IMR-90 (cell line): ENCODE results near the gene PALLD. TPM values are rescaled to one million over a fixed set of nuclear protein-coding genes. Genes with fewer than 3 reads are reported as not detected.

Experiments used
- ATAC-seq: fragments of 200-7000 bp; cut with Tn5 transposase; 2 replicates; pipeline ENCODE4 v1.9.1; 2020; ENCODE audit warnings: low read depth, mild to moderate bottlenecking, moderate library complexity
- BruUV-seq: library from RNA; stranded (reverse); fragments of 400-500 nt; replicated peaks from 2 replicates; lab custom pipeline; 2021; lab: Mats Ljungman, UMichigan
- CTCF ChIA-PET: fragments of 300-600 bp; formaldehyde crosslinking; extraction: SDS; loops from one replicate; lab custom pipeline; 2021; ENCODE audit warnings: antibody characterized with exemption; lab: Yijun Ruan, JAX
- POLR2A ChIA-PET: fragments of 300-600 bp; sonication (Branson Sonifier 250); formaldehyde crosslinking; loops from one replicate; lab custom pipeline; 2022; ENCODE audit warnings: antibody characterized with exemption; ENCODE audit not compliant: unreplicated experiment; lab: Charles Lee
- DNase-seq: peaks from one replicate; pipeline ENCODE4 v3.0.0; 2013
- H2AFZ ChIP-seq: replicated peaks from 2 replicates; pipeline ENCODE3; 2013; ENCODE audit warnings: low read length, mild to moderate bottlenecking; ENCODE audit not compliant: poor library complexity
- H2AK5ac ChIP-seq: 2 replicates; pipeline ENCODE4 v1.6.1; 2013; ENCODE audit warnings: low read depth, low read length, inconsistent platforms
- H2AK9ac ChIP-seq: replicated peaks from 2 replicates; pipeline ENCODE3; 2013; ENCODE audit warnings: mild to moderate bottlenecking, low read depth, low read length, moderate library complexity; ENCODE audit not compliant: poor library complexity
- H2BK120ac ChIP-seq: 2 replicates; pipeline ENCODE4 v1.6.1; 2013; ENCODE audit warnings: low read depth, low read length, inconsistent platforms
- H2BK15ac ChIP-seq: 3 replicates; pipeline ENCODE4 v1.6.1; 2013; ENCODE audit warnings: low read depth, low read length, inconsistent platforms
- H2BK20ac ChIP-seq: 2 replicates; pipeline ENCODE4 v1.6.1; 2013; ENCODE audit warnings: low read depth, mild to moderate bottlenecking, inconsistent platforms, low read length, moderate library complexity
- H2BK5ac ChIP-seq: 2 replicates; pipeline ENCODE4 v1.6.1; 2013; ENCODE audit warnings: mild to moderate bottlenecking, low read depth, low read length, inconsistent platforms; ENCODE audit not compliant: poor library complexity, severe bottlenecking
- H3K14ac ChIP-seq: replicated peaks from 2 replicates; pipeline ENCODE4 v1.6.1; 2013; ENCODE audit warnings: low read depth, low read length, inconsistent platforms
- H3K18ac ChIP-seq: 2 replicates; pipeline ENCODE4 v1.6.1; 2013; ENCODE audit warnings: low read depth, low read length, control low read depth
- H3K23ac ChIP-seq: 2 replicates; pipeline ENCODE4 v1.6.1; 2013; ENCODE audit warnings: low read depth, low read length, inconsistent platforms
- H3K27ac ChIP-seq: 2 replicates; pipeline ENCODE4 v1.5.1; 2013; ENCODE audit warnings: mild to moderate bottlenecking, control low read depth, low read length; ENCODE audit not compliant: insufficient read depth
- H3K27me3 ChIP-seq: 2 replicates; pipeline ENCODE4 v1.6.1; 2013; ENCODE audit warnings: low read length; ENCODE audit not compliant: control insufficient read depth, insufficient read depth
- H3K36me3 ChIP-seq: 2 replicates; pipeline ENCODE4 v1.6.1; 2013; ENCODE audit warnings: low read length, mixed read lengths; ENCODE audit not compliant: control insufficient read depth, insufficient read depth
- H3K4ac ChIP-seq: 2 replicates; pipeline ENCODE4 v1.6.1; 2013; ENCODE audit warnings: low read depth, low read length, inconsistent platforms
- H3K4me1 ChIP-seq: 2 replicates; pipeline ENCODE4 v1.6.1; 2013; ENCODE audit warnings: low read length, mixed read lengths; ENCODE audit not compliant: control insufficient read depth, insufficient read depth
- H3K4me2 ChIP-seq: 2 replicates; pipeline ENCODE4 v1.6.1; 2013; ENCODE audit warnings: low read depth, mild to moderate bottlenecking, control low read depth, low read length, moderate library complexity
- H3K4me3 ChIP-seq: 2 replicates; pipeline ENCODE4 v1.5.1; 2013; ENCODE audit warnings: low read depth, mild to moderate bottlenecking, control low read depth, low read length, moderate library complexity; ENCODE audit not compliant: insufficient read depth
- H3K56ac ChIP-seq: 2 replicates; pipeline ENCODE4 v1.6.1; 2013; ENCODE audit warnings: low read length, inconsistent platforms; ENCODE audit not compliant: insufficient read depth; ENCODE audit errors: extremely low read depth
- H3K79me1 ChIP-seq, 2 experiments: 2 replicates each; pipeline ENCODE4 v1.6.1; 2013; ENCODE audit warnings: low read length in 2 of 2, inconsistent platforms in 1 of 2, low read depth in 1 of 2
- H3K9ac ChIP-seq: 2 replicates; pipeline ENCODE4 v1.6.1; 2013; ENCODE audit warnings: low read depth, low read length, control low read depth
- H3K9me1 ChIP-seq: 2 replicates; pipeline ENCODE4 v1.6.1; 2013; ENCODE audit warnings: low read length, inconsistent platforms; ENCODE audit not compliant: insufficient read depth
- H3K9me3 ChIP-seq: 2 replicates; pipeline ENCODE4 v1.6.1; 2013; ENCODE audit warnings: low read length; ENCODE audit not compliant: control insufficient read depth, insufficient read depth
- H4K20me1 ChIP-seq: 2 replicates; pipeline ENCODE4 v1.6.1; 2013; ENCODE audit warnings: low read length, inconsistent platforms; ENCODE audit not compliant: insufficient read depth
- H4K5ac ChIP-seq: 2 replicates; pipeline ENCODE4 v1.6.1; 2013; ENCODE audit warnings: mild to moderate bottlenecking, low read depth, low read length, control low read depth
- H4K8ac ChIP-seq, 2 experiments: 2 replicates each; pipeline ENCODE4 v1.6.1; 2013; ENCODE audit warnings: low read depth in 2 of 2, low read length in 2 of 2, control low read depth in 1 of 2, inconsistent platforms in 1 of 2
- H4K91ac ChIP-seq: 2 replicates; pipeline ENCODE4 v1.6.1; 2013; ENCODE audit warnings: low read depth, low read length, inconsistent platforms; ENCODE audit not compliant: insufficient read depth
- BHLHE40 ChIP-seq: fragments of 150-350 bp; IDR thresholded peaks from 2 replicates; pipeline ENCODE4 v1.6.1; 2016; ENCODE audit warnings: mild to moderate bottlenecking, low read depth, low read length
- CEBPB ChIP-seq: IDR thresholded peaks from 2 replicates; pipeline ENCODE4 v1.6.1; 2012; ENCODE audit warnings: low read depth, low read length, improper control_type of control experiment
- CHD1 ChIP-seq: IDR thresholded peaks from 2 replicates; pipeline ENCODE4 v1.6.1; 2012; ENCODE audit warnings: low read depth, low read length, improper control_type of control experiment
- CTCF ChIP-seq: conservative IDR thresholded peaks from 2 replicates; pipeline ENCODE4 v1.5.1; 2012; ENCODE audit warnings: mild to moderate bottlenecking, low read depth, low read length, improper control_type of control experiment
- ELK1 ChIP-seq: fragments of 150-350 bp; IDR thresholded peaks from 2 replicates; pipeline ENCODE4 v1.6.1; 2016; ENCODE audit warnings: low read depth, mild to moderate bottlenecking, low read length, moderate library complexity, borderline replicate concordance
- FOS ChIP-seq: fragments of 150-350 bp; IDR thresholded peaks from 2 replicates; pipeline ENCODE4 v1.6.1; 2016; ENCODE audit warnings: low read depth, low read length
- MAFK ChIP-seq: IDR thresholded peaks from 2 replicates; pipeline ENCODE4 v1.6.1; 2012; ENCODE audit warnings: low read depth, low read length, improper control_type of control experiment
- MAZ ChIP-seq: IDR thresholded peaks from 2 replicates; pipeline ENCODE4 v1.6.1; 2012; ENCODE audit warnings: low read depth, mild to moderate bottlenecking, low read length, improper control_type of control experiment, moderate library complexity, borderline replicate concordance
- MXI1 ChIP-seq: IDR thresholded peaks from 2 replicates; pipeline ENCODE4 v1.6.1; 2012; ENCODE audit warnings: low read depth, mild to moderate bottlenecking, low read length, moderate library complexity, borderline replicate concordance
- NFE2L2 ChIP-seq: fragments of 150-350 bp; IDR thresholded peaks from 2 replicates; pipeline ENCODE4 v1.6.1; 2016; ENCODE audit warnings: low read depth, mild to moderate bottlenecking, low read length
- POLR2A ChIP-seq: IDR thresholded peaks from 2 replicates; pipeline ENCODE4 v1.6.1; 2012; ENCODE audit warnings: mild to moderate bottlenecking, low read depth, low read length
- RAD21 ChIP-seq: IDR thresholded peaks from 2 replicates; pipeline ENCODE4 v1.6.1; 2012; ENCODE audit warnings: low read length, improper control_type of control experiment
- RCOR1 ChIP-seq: IDR thresholded peaks from 2 replicates; pipeline ENCODE4 v1.6.1; 2012; ENCODE audit warnings: mild to moderate bottlenecking, low read length, improper control_type of control experiment; ENCODE audit not compliant: insufficient replicate concordance
- RFX5 ChIP-seq: IDR thresholded peaks from 2 replicates; pipeline ENCODE4 v1.8.0; 2012; ENCODE audit warnings: low read depth, mild to moderate bottlenecking, low read length, moderate library complexity
- SMC3 ChIP-seq: fragments of 150-350 bp; IDR thresholded peaks from 2 replicates; pipeline ENCODE4 v1.6.1; 2016; ENCODE audit warnings: low read depth, mild to moderate bottlenecking, antibody characterized with exemption, low read length, moderate library complexity
- USF2 ChIP-seq: fragments of 150-350 bp; IDR thresholded peaks from 2 replicates; pipeline ENCODE4 v1.6.1; 2017; ENCODE audit warnings: mild to moderate bottlenecking, antibody characterized with exemption, low read length, low read depth
- WGBS, 2 experiments: methylation state at CpG; one replicate each; pipeline versions ENCODE4 v1.1.5 to v1.1.7; 2013; ENCODE audit warnings: missing lambda C conversion rate in 2 of 2; ENCODE audit not compliant: insufficient read length in 1 of 2; ENCODE audit errors: extremely low coverage in 2 of 2; 5-methylcytosine and 5-hydroxymethylcytosine counted together
- dilution Hi-C: fragments of 300-500 bp; cut with HindIII; formaldehyde crosslinking; loops from one replicate; pipeline ENCODE4 v1.14.3; 2018; ENCODE audit warnings: low sequenced_read_pairs; ENCODE audit not compliant: unreplicated experiment
- in situ Hi-C: fragments of 300-500 bp; cut with MboI; formaldehyde crosslinking; loops from 3 replicates; pipeline ENCODE4 v1.14.3; 2019; ENCODE audit warnings: low sequenced_read_pairs, inconsistent platforms, mixed read lengths
- intact Hi-C: fragments of 100-400 bp; cut with micrococcal nuclease; formaldehyde crosslinking; loops from 2 replicates; pipeline ENCODE4 v1.10.0; 2022
- polyA plus RNA-seq, 3 experiments: library from polyadenylated mRNA; depleted of rRNA; stranded (reverse); fragments of >200 nt; gene quantifications; 2 replicates each; pipeline ENCODE4 v1.2.3, GENCODE V29; 2012; ENCODE audit warnings: low replicate concordance in 1 of 3
- total RNA-seq: library from RNA; depleted of rRNA; stranded (reverse); fragments of >200 nt; gene quantifications from 2 replicates; pipeline ENCODE4 v1.2.3, GENCODE V29; 2012

Gene PALLD
- total and polyA plus RNA-seq, 2 of the 4 experiments (the other 2 are of a cell fraction) = 91.0 to 91.9 TPM

DNA sequence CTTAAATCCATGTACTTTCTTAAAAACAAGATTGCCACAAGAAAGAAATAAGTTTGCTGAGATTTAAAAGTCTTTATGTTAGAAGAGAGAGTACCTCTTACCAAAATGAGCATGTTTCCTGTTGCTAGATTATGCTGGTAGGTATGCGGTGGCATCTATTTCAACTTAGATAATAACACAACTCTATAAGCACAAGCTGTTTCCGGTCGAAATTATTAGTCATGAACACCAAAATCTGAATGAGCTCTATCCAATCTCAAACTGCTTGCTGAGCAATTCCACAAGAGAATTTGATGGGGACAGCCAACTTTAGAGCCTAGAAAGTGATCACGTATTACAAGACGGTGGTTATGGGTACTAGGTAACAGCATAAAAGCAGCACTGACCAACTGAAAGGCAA, 463.9 kb downstream of the PALLD start:
- no peaks in the 10 kb centered on the region for H3K4me1 ChIP-seq
- no TSS peak for BruUV-seq
- H3K36me3 ChIP-seq = no peaks in the 10 kb centered on the region
- H3K9me1 ChIP-seq = no peaks in the 10 kb centered on the region
- H3K14ac ChIP-seq = no peak overlapping the region
- H3K23ac ChIP-seq = no peak overlapping the region
- H3K79me1 ChIP-seq = no peaks in the 10 kb centered on the region
- no peak overlapping the region for H3K4me3 ChIP-seq
- no peak overlapping the region for H2BK15ac ChIP-seq
- DNase-seq (no peak), ATAC-seq (no peak)
- no peak overlapping the region for H2BK120ac ChIP-seq
- no peak overlapping the region for H2BK20ac ChIP-seq
- ChIA-PET POLR2A (no interaction called here), CTCF (no interaction called here)
- no peak overlapping the region for H2AK9ac ChIP-seq
- H4K5ac ChIP-seq = no peak overlapping the region
- H3K27ac ChIP-seq = no peak overlapping the region
- H3K27me3 ChIP-seq = no peaks in the 10 kb centered on the region
- WGBS, 2 experiments = no CpG with 5 or more reads among the region's 5 CpGs
- no peak overlapping the region for H3K4ac ChIP-seq
- no peak overlapping the region for H4K8ac ChIP-seq
- H4K20me1 ChIP-seq = no peaks in the 10 kb centered on the region
- H3K4me2 ChIP-seq = no peak overlapping the region
- intact Hi-C loops (no loop called here), in situ Hi-C loops (no loop called here), dilution Hi-C loops (no loop called here)
- H2AK5ac ChIP-seq = no peak overlapping the region
- H3K9ac ChIP-seq = no peak overlapping the region
- H4K91ac ChIP-seq = no peak overlapping the region
- H3K56ac ChIP-seq = no peak overlapping the region
- H2BK5ac ChIP-seq = no peak overlapping the region
- TF ChIP-seq RCOR1 = no peak
- TF ChIP-seq BHLHE40 = no peak
- TF ChIP-seq CEBPB = no peak
- no peak for TF ChIP-seq MXI1
- no peak for TF ChIP-seq FOS
- no peak for TF ChIP-seq RAD21
- TF ChIP-seq USF2 = no peak
- TF ChIP-seq CTCF = no peak
- no peak for TF ChIP-seq POLR2A
- no peak for TF ChIP-seq CHD1
- no peak for TF ChIP-seq RFX5
- no peak for TF ChIP-seq MAFK
- no peak for TF ChIP-seq MAZ
- no peak for TF ChIP-seq NFE2L2
- TF ChIP-seq ELK1 = no peak
- no peak for TF ChIP-seq SMC3
- no peak overlapping the region for H3K18ac ChIP-seq
- H3K9me3 ChIP-seq = no peaks in the 10 kb centered on the region
- H2AFZ ChIP-seq = no peak overlapping the region
